Ectodermal cell (in vitro differentiated cells): Measurements from ENCODE around the gene CHIA.

Experiments used
- H3K27ac ChIP-seq: 2 replicates; pipeline ENCODE4 v1.7.0; 2013; ENCODE audit warnings: mild to moderate bottlenecking, low read depth, low read length; ENCODE audit not compliant: insufficient read depth, poor library complexity, severe bottlenecking
- H3K27me3 ChIP-seq: 2 replicates; pipeline ENCODE4 v1.7.0; 2013; ENCODE audit warnings: mild to moderate bottlenecking, low read length; ENCODE audit not compliant: insufficient read depth, control insufficient read depth, poor library complexity, severe bottlenecking
- H3K36me3 ChIP-seq: one replicate; pipeline ENCODE4 v1.7.0; 2013; ENCODE audit warnings: low read length; ENCODE audit not compliant: control insufficient read depth, insufficient read depth
- H3K4me1 ChIP-seq: one replicate; pipeline ENCODE4 v1.7.0; 2013; ENCODE audit warnings: low read length; ENCODE audit not compliant: control insufficient read depth, insufficient read depth
- H3K4me3 ChIP-seq: 2 replicates; pipeline ENCODE4 v1.7.0; 2013; ENCODE audit warnings: low read depth, low read length, control low read depth; ENCODE audit not compliant: insufficient read depth
- H3K9me3 ChIP-seq: 2 replicates; pipeline ENCODE4 v1.7.0; 2013; ENCODE audit warnings: mild to moderate bottlenecking, low read length, moderate library complexity; ENCODE audit not compliant: control insufficient read depth
- WGBS, 2 experiments: methylation state at CpG; one replicate each; pipeline ENCODE4 v1.1.7; 2013; ENCODE audit warnings: missing lambda C conversion rate in 2 of 2; 5-methylcytosine and 5-hydroxymethylcytosine counted together

CHIA gene

DNA sequence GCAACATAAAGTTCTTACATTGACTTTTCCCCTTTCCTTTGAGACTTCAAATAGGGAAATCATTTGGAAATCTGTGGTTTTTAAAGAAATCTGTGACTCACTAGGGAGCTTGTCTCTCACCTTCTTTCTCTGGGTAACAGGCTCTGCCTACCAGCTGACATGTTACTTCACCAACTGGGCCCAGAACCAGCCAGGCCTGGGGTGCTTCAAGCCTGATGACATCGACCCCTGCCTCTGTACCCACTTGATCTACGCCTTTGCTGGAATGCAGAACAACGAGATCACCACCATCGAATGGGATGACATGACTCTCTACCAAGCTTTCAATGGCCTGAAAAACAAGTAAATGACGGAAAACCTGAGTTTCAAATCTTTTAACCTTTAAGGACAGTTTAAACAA is 9.2 kb upstream of the CHIA start:
- Histone ChIP-seq H3K36me3 (no peaks in the 10 kb centered on the region), H3K4me1 (no peaks in the 10 kb centered on the region), H3K4me3 (no peak overlapping the region), H3K9me3 (no peaks in the 10 kb centered on the region), H3K27ac (no peak overlapping the region), H3K27me3 (no peaks in the 10 kb centered on the region)
- 93 to 97% methylated on average over 5 of the region's 5 CpGs for WGBS, 2 experiments

DNA sequence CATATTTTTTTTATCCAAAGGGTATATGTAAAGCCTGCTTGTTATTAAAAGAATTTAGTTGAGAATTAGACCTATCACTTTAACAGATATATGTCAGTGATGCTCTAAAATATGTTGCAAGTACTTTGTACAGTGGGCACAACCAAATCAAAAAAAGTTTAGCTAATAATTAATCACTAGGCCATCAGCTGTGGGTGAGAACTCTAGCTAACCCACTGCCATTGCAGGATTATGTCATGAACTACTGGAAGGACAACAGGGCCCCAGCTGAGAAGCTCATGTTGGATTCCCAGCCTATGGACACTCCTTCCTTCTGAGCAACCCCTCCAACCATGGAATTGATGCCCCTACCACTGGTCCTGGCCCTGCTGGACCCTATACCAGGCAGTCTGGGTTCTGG is 6.8 kb upstream of the CHIA start:
- H3K27me3 ChIP-seq: no peaks in the 10 kb centered on the region
- no peaks in the 10 kb centered on the region for H3K4me1 ChIP-seq
- no peak overlapping the region for H3K27ac ChIP-seq
- no peak overlapping the region for H3K4me3 ChIP-seq
- no peaks in the 10 kb centered on the region for H3K36me3 ChIP-seq
- no peaks in the 10 kb centered on the region for H3K9me3 ChIP-seq

DNA sequence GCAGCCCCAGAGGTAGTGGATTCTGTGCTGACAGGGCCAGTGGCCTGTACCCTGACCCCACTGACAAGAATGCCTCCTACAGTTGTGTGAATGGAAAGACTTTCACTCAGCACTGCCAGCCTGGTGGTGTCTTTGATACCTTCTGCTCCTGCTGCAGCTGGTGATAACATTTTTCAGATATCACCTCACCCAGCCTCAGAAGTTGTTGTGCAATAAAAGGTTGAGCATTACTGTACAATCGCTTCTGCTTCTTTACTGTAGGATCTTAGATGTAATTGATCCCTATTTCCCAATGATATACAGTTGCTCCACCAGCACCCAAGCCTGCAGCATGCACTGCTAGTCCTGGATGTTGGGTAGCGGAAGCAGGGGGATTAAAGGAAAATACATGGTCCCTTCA is 4.8 kb upstream of the CHIA start:
- Histone ChIP-seq H3K27ac (no peak overlapping the region), H3K36me3 (no peaks in the 10 kb centered on the region), H3K27me3 (no peaks in the 10 kb centered on the region), H3K4me3 (no peak overlapping the region), H3K4me1 (no peaks in the 10 kb centered on the region), H3K9me3 (no peaks in the 10 kb centered on the region)
- WGBS, 2 experiments: 88 to 89% methylated on average over 1 to 2 of the region's 2 CpGs

DNA sequence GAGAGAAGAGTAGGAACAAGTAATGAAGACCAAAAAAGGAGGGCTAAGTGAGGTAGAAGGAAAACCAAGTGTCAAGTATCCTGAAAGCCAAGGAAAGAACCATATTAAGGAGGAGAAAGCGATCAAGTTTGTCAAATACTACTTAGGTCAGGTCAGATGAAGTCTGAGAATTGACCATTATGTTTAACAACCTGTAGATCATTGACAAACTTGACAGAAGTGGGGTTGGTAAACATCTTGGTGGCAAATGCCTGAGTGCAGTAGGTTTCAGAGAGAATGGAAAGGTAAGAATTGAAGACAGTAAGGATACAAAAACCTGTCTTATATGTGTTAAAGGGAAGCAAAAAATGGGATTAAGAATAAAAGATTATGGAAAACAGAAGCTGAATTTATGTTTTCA is 3.7 kb upstream of the CHIA start:
- 31 to 48% methylated on average over 1 of the region's 1 CpG for WGBS, 2 experiments
- H3K4me3 ChIP-seq: no peak overlapping the region
- H3K4me1 ChIP-seq: no peaks in the 10 kb centered on the region
- no peaks in the 10 kb centered on the region for H3K27me3 ChIP-seq
- no peak overlapping the region for H3K27ac ChIP-seq
- no peaks in the 10 kb centered on the region for H3K9me3 ChIP-seq
- H3K36me3 ChIP-seq: no peaks in the 10 kb centered on the region

DNA sequence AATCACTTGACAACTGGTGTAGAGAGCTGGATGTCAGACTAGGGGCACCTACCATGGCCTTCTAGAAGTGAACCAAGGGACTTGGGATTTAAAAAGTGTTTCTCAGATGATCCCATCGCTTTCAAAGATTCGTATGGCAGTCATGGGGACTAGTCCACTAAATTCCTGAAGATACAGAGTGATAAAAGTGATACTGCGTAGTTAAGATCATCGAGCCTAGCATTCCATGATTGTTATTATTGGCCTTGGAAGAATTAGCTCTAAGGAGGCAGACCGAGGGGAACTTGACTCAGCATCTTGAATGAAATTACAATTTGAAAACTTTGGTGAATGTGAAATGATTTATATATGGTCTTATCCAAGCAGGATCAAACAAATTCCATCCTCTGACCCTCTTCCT is 1.3 kb upstream of the CHIA start:
- Histone ChIP-seq H3K4me1 (no peaks in the 10 kb centered on the region), H3K27ac (no peak overlapping the region), H3K4me3 (no peak overlapping the region), H3K36me3 (no peaks in the 10 kb centered on the region), H3K27me3 (no peaks in the 10 kb centered on the region), H3K9me3 (no peaks in the 10 kb centered on the region)
- WGBS, 2 experiments: 62 to 86% methylated on average over 4 to 5 of the region's 5 CpGs

DNA sequence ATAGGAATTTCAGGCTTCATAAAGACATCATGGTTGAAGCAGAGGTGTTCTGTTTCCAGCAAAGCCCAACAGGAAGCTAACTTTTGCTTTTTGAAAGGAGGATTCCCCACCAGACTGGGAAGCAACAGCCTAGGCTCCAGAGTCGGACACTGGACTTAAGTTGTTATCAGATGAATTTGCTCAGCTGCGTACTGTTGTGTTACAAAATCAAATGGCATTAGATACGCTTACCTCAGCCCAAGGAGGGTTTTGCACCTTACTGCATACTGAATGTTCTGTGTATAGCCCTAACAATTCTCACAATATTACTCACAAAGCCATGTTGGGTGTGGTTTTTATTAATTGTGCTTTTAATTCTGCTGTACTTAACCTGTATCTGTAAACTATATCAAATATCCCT is 547 bp upstream of the CHIA start:
- Histone ChIP-seq H3K27ac (no peak overlapping the region), H3K4me3 (no peak overlapping the region), H3K27me3 (no peaks in the 10 kb centered on the region), H3K36me3 (no peaks in the 10 kb centered on the region), H3K4me1 (no peaks in the 10 kb centered on the region), H3K9me3 (no peaks in the 10 kb centered on the region)
- WGBS, 2 experiments: 79 to 82% methylated on average over 3 of the region's 3 CpGs

DNA sequence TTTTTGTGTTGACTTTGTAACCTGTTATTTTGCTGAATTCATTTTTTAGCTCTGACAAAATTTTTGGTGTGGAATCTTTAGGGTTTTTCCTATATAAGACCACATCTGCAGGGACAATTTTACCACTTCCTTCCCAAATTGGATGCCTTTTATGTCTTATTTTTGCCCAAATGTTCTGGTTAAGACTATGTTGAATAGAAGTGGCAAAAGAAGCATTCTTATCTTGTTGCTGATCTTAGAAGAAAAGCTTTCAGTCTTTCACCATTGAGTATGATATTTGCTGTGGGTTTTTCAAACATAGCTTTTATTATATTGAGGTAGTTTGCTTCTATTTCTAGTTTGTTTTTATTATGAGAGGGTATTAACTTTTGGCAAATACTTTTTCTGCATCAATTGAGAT is 3.7 kb downstream of the CHIA start:
- no peaks in the 10 kb centered on the region for H3K36me3 ChIP-seq
- no peaks in the 10 kb centered on the region for H3K27me3 ChIP-seq
- H3K9me3 ChIP-seq: no peaks in the 10 kb centered on the region
- no peak overlapping the region for H3K27ac ChIP-seq
- no peak overlapping the region for H3K4me3 ChIP-seq
- H3K4me1 ChIP-seq: no peaks in the 10 kb centered on the region

DNA sequence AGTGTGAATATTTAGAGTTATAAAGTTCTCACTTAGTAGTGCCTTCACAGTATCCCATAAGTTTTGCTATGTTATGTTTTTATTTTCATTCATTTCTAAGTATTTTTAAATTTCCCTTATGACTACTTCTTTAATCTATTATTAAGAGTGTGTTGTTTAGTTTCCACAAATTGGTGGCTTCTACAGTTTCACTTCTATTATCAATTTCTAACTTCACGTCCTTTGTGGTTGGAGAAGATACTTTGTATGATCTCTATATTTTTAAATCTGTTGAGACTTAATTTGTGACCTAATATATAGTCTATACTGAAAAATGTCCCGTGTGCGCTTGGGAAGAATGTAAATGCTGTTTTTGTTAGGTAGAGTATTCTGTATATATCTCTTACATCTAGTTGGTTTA is 11.7 kb downstream of the CHIA start:
- WGBS, 2 experiments: 90 to 97% methylated on average over 2 of the region's 3 CpGs
- Histone ChIP-seq H3K27me3 (no peaks in the 10 kb centered on the region), H3K27ac (no peak overlapping the region)

DNA sequence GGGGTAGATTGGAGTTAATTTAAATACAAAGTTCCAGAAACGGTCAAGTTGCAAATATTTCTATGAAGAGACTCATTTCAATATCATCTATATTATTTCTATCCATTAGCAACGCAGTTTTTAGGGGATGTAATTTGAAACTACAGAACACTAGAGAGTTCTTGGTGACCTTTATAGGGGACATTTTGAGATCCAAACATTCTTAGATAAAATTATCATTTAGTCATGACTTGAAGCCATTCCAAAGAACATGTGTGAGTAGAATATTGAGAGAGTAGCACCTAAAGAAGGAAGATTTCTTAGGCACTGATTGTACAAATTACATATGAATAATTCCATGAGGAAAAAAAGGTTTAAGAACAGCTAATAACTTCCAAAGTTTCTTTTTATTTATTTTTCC is 19.0 kb downstream of the CHIA start:
- Histone ChIP-seq H3K9me3 (no peaks in the 10 kb centered on the region), H3K36me3 (no peaks in the 10 kb centered on the region), H3K4me3 (no peak overlapping the region), H3K27me3 (no peaks in the 10 kb centered on the region), H3K27ac (no peak overlapping the region), H3K4me1 (no peaks in the 10 kb centered on the region)
- 85 to 100% methylated on average over 1 of the region's 2 CpGs for WGBS, 2 experiments

More for the DNA sequence above, 11.7 kb downstream of the CHIA start:
- H3K9me3 ChIP-seq: no peaks in the 10 kb centered on the region
- H3K4me1 ChIP-seq: no peaks in the 10 kb centered on the region
- no peaks in the 10 kb centered on the region for H3K36me3 ChIP-seq
- no peak overlapping the region for H3K4me3 ChIP-seq

DNA sequence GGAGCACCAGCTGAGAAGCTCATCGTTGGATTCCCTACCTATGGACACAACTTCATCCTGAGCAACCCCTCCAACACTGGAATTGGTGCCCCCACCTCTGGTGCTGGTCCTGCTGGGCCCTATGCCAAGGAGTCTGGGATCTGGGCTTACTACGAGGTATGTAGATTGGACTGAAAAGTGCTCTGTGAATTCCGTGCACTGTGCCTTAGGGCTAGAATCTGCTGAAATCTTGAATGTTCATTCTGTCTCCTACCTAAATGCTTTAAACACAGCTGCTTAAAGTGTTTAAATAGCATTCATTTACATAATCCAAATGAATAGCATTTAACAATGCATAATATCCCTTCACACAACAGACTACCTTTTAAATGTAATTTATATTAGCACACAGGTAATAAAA is 27.9 kb downstream of the CHIA start:
- Histone ChIP-seq H3K9me3 (no peaks in the 10 kb centered on the region), H3K36me3 (no peaks in the 10 kb centered on the region), H3K27me3 (no peaks in the 10 kb centered on the region), H3K4me3 (no peak overlapping the region), H3K4me1 (no peaks in the 10 kb centered on the region), H3K27ac (no peak overlapping the region)
- 90 to 94% methylated on average over 3 of the region's 3 CpGs for WGBS, 2 experiments

DNA sequence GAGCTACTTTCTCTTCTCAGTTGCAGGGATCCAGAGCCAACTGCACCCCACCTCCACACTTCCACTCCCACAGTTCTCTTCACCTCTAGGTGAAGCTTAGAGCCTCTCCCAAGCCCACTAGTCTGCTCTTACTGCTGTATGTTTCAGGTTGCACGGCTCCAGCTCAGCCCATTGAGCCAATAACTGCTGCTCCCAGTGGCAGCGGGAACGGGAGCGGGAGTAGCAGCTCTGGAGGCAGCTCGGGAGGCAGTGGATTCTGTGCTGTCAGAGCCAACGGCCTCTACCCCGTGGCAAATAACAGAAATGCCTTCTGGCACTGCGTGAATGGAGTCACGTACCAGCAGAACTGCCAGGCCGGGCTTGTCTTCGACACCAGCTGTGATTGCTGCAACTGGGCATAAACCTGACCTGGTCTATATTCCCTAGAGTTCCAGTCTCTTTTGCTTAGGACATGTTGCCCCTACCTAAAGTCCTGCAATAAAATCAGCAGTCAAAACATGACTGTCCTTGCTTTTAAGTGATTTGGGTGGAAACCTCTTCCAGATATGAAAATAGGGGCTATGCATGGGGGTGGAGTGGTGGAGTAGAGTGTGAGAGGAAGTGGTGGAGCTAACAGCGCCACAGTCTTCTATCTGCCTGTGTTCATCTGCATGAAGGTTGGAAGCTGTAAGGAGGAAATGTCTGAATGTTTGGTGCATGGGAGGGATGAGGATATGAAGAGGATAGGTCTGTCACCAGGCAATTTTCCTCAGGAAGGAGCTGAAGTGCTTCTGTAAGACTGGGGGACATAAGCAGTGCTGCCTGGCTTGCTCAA is 29.6 kb downstream of the CHIA start:
- H3K4me1 ChIP-seq: no peaks in the 10 kb centered on the region
- H3K27me3 ChIP-seq: no peaks in the 10 kb centered on the region
- no peaks in the 10 kb centered on the region for H3K36me3 ChIP-seq
- no peak overlapping the region for H3K4me3 ChIP-seq
- no peak overlapping the region for H3K27ac ChIP-seq
- no peaks in the 10 kb centered on the region for H3K9me3 ChIP-seq
- 91 to 94% methylated on average over 12 of the region's 12 CpGs for WGBS, 2 experiments
